ENCODE results near the gene SSTR3. TPM values are rescaled to one million over a fixed set of nuclear protein-coding genes. Genes with fewer than 3 reads are reported as not detected.

Gene SSTR3
- total and polyA plus RNA-seq, 3 experiments from 2014 or later: 0.24 to 0.62 (median 0.59) TPM

GRCh38 chr22:37187891-37188761, 24.2 kb downstream of the SSTR3 start, which contains the start of gene C1QTNF6:
Gene C1QTNF6, minus strand, starts transcription at chr22:37188247. Its CDS starts 34 bp downstream, at chr22:37188213.
- peak within 1 kb of the TSS; percentile 56 to 98 (median 84) for H3K27ac Mint-ChIP-seq
- H3K9me3 ChIP-seq (ENCODE audit: low read length): no peaks in the 10 kb centered on the region
- H3K9me3 Mint-ChIP-seq: no peaks in the 10 kb centered on the region
- DNase-seq: peak in 1 of 5 donors; percentile 43
- peaks cover 59% of the 10 kb centered on the region for H3K4me1 ChIP-seq (ENCODE audit: insufficient read depth, low read length)
- peaks cover 64 to 78% (median 72%) of the 10 kb centered on the region in 3 donors for H3K4me1 Mint-ChIP-seq
- no peak within 1 kb of the TSS for H3K27ac ChIP-seq (ENCODE audit: low read depth, low read length)
- no peaks in the 10 kb centered on the region for H3K36me3 ChIP-seq (ENCODE audit: insufficient read depth, low read length)
- no peaks in the 10 kb centered on the region for H3K27me3 Mint-ChIP-seq
- ChIA-PET POLR2A (interaction anchor here (1.6 kb wide), 1 partner anchor 39 kb away, joined by 6 read pairs; the partner anchor contains the start of gene IL2RB), CTCF (interaction anchor here (1.8 to 3.3 kb wide), 3 partner anchors 9 to 21 kb away, joined by 9 to 26 read pairs (median 16); no protein-coding TSS in a partner anchor)
- peaks cover 0 to 4% (median 3%) of the 10 kb centered on the region in 3 donors for H3K36me3 Mint-ChIP-seq
- H3K4me3 Mint-ChIP-seq: peak within 1 kb of the TSS; percentile 25 to 81 (median 48)
- no peak within 1 kb of the TSS for H3K4me3 ChIP-seq (ENCODE audit: low read length)
- H3K27me3 ChIP-seq (ENCODE audit: insufficient read depth, low read length, poor library complexity, severe bottlenecking): no peaks in the 10 kb centered on the region

- no peaks in the 10 kb centered on the region for H3K36me3 ChIP-seq (ENCODE audit: insufficient read depth, low read length)
- no peaks in the 10 kb centered on the region for H3K9me3 ChIP-seq (ENCODE audit: low read length)
- DNase-seq: no peak
- no peak overlapping the region for H3K4me3 ChIP-seq (ENCODE audit: low read length)
- H3K27me3 ChIP-seq (ENCODE audit: insufficient read depth, low read length, poor library complexity, severe bottlenecking): no peaks in the 10 kb centered on the region
- peak overlapping the region in 7 of 8 donors; percentile 36 to 89 (median 71) for H3K27ac Mint-ChIP-seq
- ChIA-PET CTCF (interaction anchor here (0.7 to 3.3 kb wide), 5 partner anchors 10 to 183 kb away, joined by 3 to 26 read pairs (median 9); no protein-coding TSS in a partner anchor), POLR2A (interaction anchor here (1.0 to 1.7 kb wide), 5 partner anchors 10 to 38 kb away, joined by 3 to 9 read pairs (median 5); partner anchors contain the start of gene IL2RB)
- H3K4me1 ChIP-seq (ENCODE audit: insufficient read depth, low read length): peaks cover 55% of the 10 kb centered on the region
- peaks cover 63 to 78% (median 69%) of the 10 kb centered on the region in 3 donors for H3K4me1 Mint-ChIP-seq
- no peaks in the 10 kb centered on the region for H3K9me3 Mint-ChIP-seq
- H3K36me3 Mint-ChIP-seq: peaks cover 0 to 4% (median 3%) of the 10 kb centered on the region in 3 donors
- H3K27me3 Mint-ChIP-seq: no peaks in the 10 kb centered on the region
- H3K27ac ChIP-seq (ENCODE audit: low read depth, low read length): no peak overlapping the region
- peak overlapping the region in 6 of 7 donors; percentile 28 to 70 (median 38) for H3K4me3 Mint-ChIP-seq
Observed at GRCh38 chr22:37187552-37187890, 24.8 kb downstream of the SSTR3 start.

- peaks cover 0 to 4% (median 3%) of the 10 kb centered on the region in 3 donors for H3K36me3 Mint-ChIP-seq
- CTCF ChIA-PET: interaction anchor here (0.7 to 3.3 kb wide), 5 partner anchors 10 to 183 kb away, joined by 3 to 26 read pairs (median 9); no protein-coding TSS in a partner anchor
- peaks cover 55% of the 10 kb centered on the region for H3K4me1 ChIP-seq (ENCODE audit: insufficient read depth, low read length)
- DNase-seq: no peak
- H3K9me3 ChIP-seq (ENCODE audit: low read length): no peaks in the 10 kb centered on the region
- H3K27ac Mint-ChIP-seq: peak overlapping the region; percentile 77 to 98 (median 91)
- H3K27ac ChIP-seq (ENCODE audit: low read depth, low read length): no peak overlapping the region
- H3K27me3 Mint-ChIP-seq: no peaks in the 10 kb centered on the region
- peak overlapping the region; percentile 29 to 81 (median 75) for H3K4me3 Mint-ChIP-seq
- peaks cover 61 to 80% (median 64%) of the 10 kb centered on the region in 3 donors for H3K4me1 Mint-ChIP-seq
- no peaks in the 10 kb centered on the region for H3K9me3 Mint-ChIP-seq
- POLR2A ChIA-PET: interaction anchor here (0.7 to 1.7 kb wide), 7 partner anchors 10 to 65 kb away, joined by 3 to 9 read pairs (median 4); partner anchors contain the start of gene IL2RB
- no peaks in the 10 kb centered on the region for H3K36me3 ChIP-seq (ENCODE audit: insufficient read depth, low read length)
- H3K4me3 ChIP-seq (ENCODE audit: low read length): no peak overlapping the region
- no peaks in the 10 kb centered on the region for H3K27me3 ChIP-seq (ENCODE audit: insufficient read depth, low read length, poor library complexity, severe bottlenecking)
Observed at GRCh38 chr22:37186997-37187522, 25.2 kb downstream of the SSTR3 start.

- Histone ChIP-seq H3K4me3 (ENCODE audit: low read length) (peak overlapping the region; percentile 25), H3K27me3 (ENCODE audit: insufficient read depth, low read length, poor library complexity, severe bottlenecking) (no peaks in the 10 kb centered on the region), H3K9me3 (ENCODE audit: low read length) (no peaks in the 10 kb centered on the region), H3K4me1 (ENCODE audit: insufficient read depth, low read length) (peaks cover 55% of the 10 kb centered on the region), H3K36me3 (ENCODE audit: insufficient read depth, low read length) (no peaks in the 10 kb centered on the region), H3K27ac (ENCODE audit: low read depth, low read length) (no peak overlapping the region)
- no peaks in the 10 kb centered on the region for H3K9me3 Mint-ChIP-seq
- peak overlapping the region; percentile 77 to 98 (median 91) for H3K27ac Mint-ChIP-seq
- ChIA-PET CTCF (interaction anchor here (0.7 to 3.3 kb wide), 6 partner anchors 11 to 182 kb away, joined by 3 to 26 read pairs (median 6); no protein-coding TSS in a partner anchor), POLR2A (interaction anchor here (0.7 to 1.7 kb wide), 7 partner anchors 10 to 65 kb away, joined by 3 to 9 read pairs (median 4); no protein-coding TSS in a partner anchor)
- DNase-seq: peak; percentile 33 to 80 (median 79)
- peaks cover 61 to 82% (median 65%) of the 10 kb centered on the region in 3 donors for H3K4me1 Mint-ChIP-seq
- peak overlapping the region; percentile 29 to 81 (median 75) for H3K4me3 Mint-ChIP-seq
- H3K36me3 Mint-ChIP-seq: peaks cover 0 to 4% (median 3%) of the 10 kb centered on the region in 3 donors
- H3K27me3 Mint-ChIP-seq: no peaks in the 10 kb centered on the region
Observed at GRCh38 chr22:37186228-37186996, 25.9 kb downstream of the SSTR3 start.

GRCh38 chr22:37185646-37186227, 26.5 kb downstream of the SSTR3 start:
- Mint-ChIP-seq H3K4me3 (peak overlapping the region in 6 of 7 donors; percentile 69 to 81 (median 75)), H3K27ac (peak overlapping the region; percentile 47 to 98 (median 91)), H3K36me3 (peaks cover 0 to 5% (median 4%) of the 10 kb centered on the region in 3 donors), H3K9me3 (no peaks in the 10 kb centered on the region), H3K27me3 (no peaks in the 10 kb centered on the region), H3K4me1 (peaks cover 61 to 86% (median 65%) of the 10 kb centered on the region in 3 donors)
- H3K4me3 ChIP-seq (ENCODE audit: low read length): peak overlapping the region; percentile 25
- DNase-seq: peak in 1 of 5 donors; percentile 31
- H3K9me3 ChIP-seq (ENCODE audit: low read length): no peaks in the 10 kb centered on the region
- peaks cover 55% of the 10 kb centered on the region for H3K4me1 ChIP-seq (ENCODE audit: insufficient read depth, low read length)
- no peaks in the 10 kb centered on the region for H3K27me3 ChIP-seq (ENCODE audit: insufficient read depth, low read length, poor library complexity, severe bottlenecking)
- ChIA-PET POLR2A (interaction anchor here (1.4 to 1.7 kb wide), 4 partner anchors 12 to 19 kb away, joined by 4 to 9 read pairs (median 5); no protein-coding TSS in a partner anchor), CTCF (interaction anchor here (1.5 to 3.3 kb wide), 4 partner anchors 14 to 52 kb away, joined by 4 to 26 read pairs (median 8); no protein-coding TSS in a partner anchor)
- H3K27ac ChIP-seq (ENCODE audit: low read depth, low read length): no peak overlapping the region
- H3K36me3 ChIP-seq (ENCODE audit: insufficient read depth, low read length): no peaks in the 10 kb centered on the region

- peaks cover 61 to 89% (median 65%) of the 10 kb centered on the region in 3 donors for H3K4me1 Mint-ChIP-seq
- Histone ChIP-seq H3K27ac (ENCODE audit: low read depth, low read length) (no peak overlapping the region), H3K4me3 (ENCODE audit: low read length) (no peak overlapping the region), H3K36me3 (ENCODE audit: insufficient read depth, low read length) (no peaks in the 10 kb centered on the region), H3K9me3 (ENCODE audit: low read length) (no peaks in the 10 kb centered on the region), H3K4me1 (ENCODE audit: insufficient read depth, low read length) (peaks cover 55% of the 10 kb centered on the region), H3K27me3 (ENCODE audit: insufficient read depth, low read length, poor library complexity, severe bottlenecking) (no peaks in the 10 kb centered on the region)
- ChIA-PET POLR2A (interaction anchor here (0.5 to 1.7 kb wide), 2 partner anchors 14 to 38 kb away, joined by 4 to 5 read pairs; no protein-coding TSS in a partner anchor), CTCF (interaction anchor here (1.5 to 3.3 kb wide), 3 partner anchors 18 to 53 kb away, joined by 4 to 26 read pairs (median 7); no protein-coding TSS in a partner anchor)
- peaks cover 0 to 5% (median 4%) of the 10 kb centered on the region in 3 donors for H3K36me3 Mint-ChIP-seq
- no peaks in the 10 kb centered on the region for H3K27me3 Mint-ChIP-seq
- H3K4me3 Mint-ChIP-seq: peak overlapping the region in 5 of 7 donors; percentile 24 to 54 (median 32)
- no peaks in the 10 kb centered on the region for H3K9me3 Mint-ChIP-seq
- peak in 1 of 5 donors; percentile 42 for DNase-seq
- peak overlapping the region in 6 of 8 donors; percentile 67 to 95 (median 86) for H3K27ac Mint-ChIP-seq
Observed at GRCh38 chr22:37184816-37185541, 27.3 kb downstream of the SSTR3 start.

All from CD8-positive, alpha-beta memory T cell (primary cell).